ENCODE data around the gene PDGFD.

Gene PDGFD

GRCh38 chr11:104104664-104105063 lies 59.3 kb downstream of the PDGFD start:
- Histone ChIP-seq H3K27me3 (ENCODE audit: insufficient read depth, low read depth, severe bottlenecking) (no peaks in the 10 kb centered on the region), H3K36me3 (no peaks in the 10 kb centered on the region), H3K4me3 (ENCODE audit: low read depth, low read length) (no peak overlapping the region), H3K9me3 (ENCODE audit: severe bottlenecking) (no peaks in the 10 kb centered on the region), H3K27ac (no peak overlapping the region)
- no peak for DNase-seq
- TF ChIP-seq, protein P1, sequence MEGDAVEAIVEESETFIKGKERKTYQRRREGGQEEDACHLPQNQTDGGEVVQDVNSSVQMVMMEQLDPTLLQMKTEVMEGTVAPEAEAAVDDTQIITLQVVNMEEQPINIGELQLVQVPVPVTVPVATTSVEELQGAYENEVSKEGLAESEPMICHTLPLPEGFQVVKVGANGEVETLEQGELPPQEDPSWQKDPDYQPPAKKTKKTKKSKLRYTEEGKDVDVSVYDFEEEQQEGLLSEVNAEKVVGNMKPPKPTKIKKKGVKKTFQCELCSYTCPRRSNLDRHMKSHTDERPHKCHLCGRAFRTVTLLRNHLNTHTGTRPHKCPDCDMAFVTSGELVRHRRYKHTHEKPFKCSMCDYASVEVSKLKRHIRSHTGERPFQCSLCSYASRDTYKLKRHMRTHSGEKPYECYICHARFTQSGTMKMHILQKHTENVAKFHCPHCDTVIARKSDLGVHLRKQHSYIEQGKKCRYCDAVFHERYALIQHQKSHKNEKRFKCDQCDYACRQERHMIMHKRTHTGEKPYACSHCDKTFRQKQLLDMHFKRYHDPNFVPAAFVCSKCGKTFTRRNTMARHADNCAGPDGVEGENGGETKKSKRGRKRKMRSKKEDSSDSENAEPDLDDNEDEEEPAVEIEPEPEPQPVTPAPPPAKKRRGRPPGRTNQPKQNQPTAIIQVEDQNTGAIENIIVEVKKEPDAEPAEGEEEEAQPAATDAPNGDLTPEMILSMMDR (IDR thresholded peaks at IDR 0.05; ENCODE audit: low read depth, low read length), result no peak

DNA sequence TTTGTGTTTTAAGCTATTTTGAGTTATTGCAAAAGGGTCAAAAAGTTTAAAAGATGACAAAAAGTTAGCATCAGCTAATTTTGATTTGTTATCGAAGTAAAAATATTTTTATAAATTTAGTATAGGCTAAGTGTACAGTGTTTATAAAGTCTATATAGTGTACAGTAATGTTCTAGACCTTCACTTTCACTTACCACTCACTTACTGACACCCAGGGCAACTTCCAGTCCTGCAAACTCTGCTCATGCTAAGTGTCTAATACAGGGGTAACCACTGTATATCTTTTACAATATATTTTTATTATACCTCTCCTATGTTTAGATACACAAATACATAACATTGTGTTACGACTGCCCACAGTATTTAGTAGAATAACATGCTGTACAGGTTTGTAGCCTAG lies 59.7 kb downstream of the PDGFD start:
- no peak overlapping the region for H3K4me3 ChIP-seq (ENCODE audit: low read depth, low read length)
- no peaks in the 10 kb centered on the region for H3K36me3 ChIP-seq
- TF ChIP-seq, protein P1 (IDR thresholded peaks at IDR 0.05; ENCODE audit: low read depth, low read length), result no peak
- H3K9me3 ChIP-seq (ENCODE audit: severe bottlenecking), result no peaks in the 10 kb centered on the region
- H3K27me3 ChIP-seq (ENCODE audit: insufficient read depth, low read depth, severe bottlenecking), result no peaks in the 10 kb centered on the region
- H3K27ac ChIP-seq, result no peak overlapping the region
- no peak for DNase-seq

GRCh38 chr11:104098555-104098954 lies 65.4 kb downstream of the PDGFD start:
- H3K27ac ChIP-seq, result no peak overlapping the region
- no peaks in the 10 kb centered on the region for H3K9me3 ChIP-seq (ENCODE audit: severe bottlenecking)
- DNase-seq, result no peak
- TF ChIP-seq, protein P1 (IDR thresholded peaks at IDR 0.05; ENCODE audit: low read depth, low read length), result no peak
- H3K36me3 ChIP-seq, result no peaks in the 10 kb centered on the region
- H3K4me3 ChIP-seq (ENCODE audit: low read depth, low read length), result no peak overlapping the region
- H3K27me3 ChIP-seq (ENCODE audit: insufficient read depth, low read depth, severe bottlenecking), result no peaks in the 10 kb centered on the region

DNA sequence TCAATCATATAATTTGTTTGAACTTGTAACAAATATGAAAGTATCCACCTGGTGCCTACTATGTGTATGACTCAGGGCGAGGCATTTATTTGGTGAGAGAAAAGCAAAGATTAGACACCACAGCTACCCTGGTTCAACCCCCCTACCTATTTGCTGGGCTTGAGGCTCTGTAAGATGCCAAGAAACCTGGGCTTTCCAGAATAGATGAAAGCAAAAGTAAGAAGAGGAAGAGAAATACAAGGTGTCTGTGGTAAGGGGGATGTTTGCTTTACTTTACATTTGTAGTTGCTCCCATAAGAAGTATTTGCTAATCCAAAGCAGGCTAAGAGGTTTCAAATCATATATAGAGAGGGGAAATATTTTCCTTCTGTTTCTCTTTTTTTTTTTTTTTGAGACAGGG lies 65.8 kb downstream of the PDGFD start:
- no peaks in the 10 kb centered on the region for H3K27me3 ChIP-seq (ENCODE audit: insufficient read depth, low read depth, severe bottlenecking)
- no peak for DNase-seq
- no peak overlapping the region for H3K27ac ChIP-seq
- TF ChIP-seq, protein P1 (IDR thresholded peaks at IDR 0.05; ENCODE audit: low read depth, low read length), result no peak
- no peaks in the 10 kb centered on the region for H3K9me3 ChIP-seq (ENCODE audit: severe bottlenecking)
- H3K4me3 ChIP-seq (ENCODE audit: low read depth, low read length), result no peak overlapping the region
- no peaks in the 10 kb centered on the region for H3K36me3 ChIP-seq

- no peak overlapping the region for H3K27ac ChIP-seq
- no peak for DNase-seq
- no peaks in the 10 kb centered on the region for H3K36me3 ChIP-seq
- TF ChIP-seq, protein P1 (IDR thresholded peaks at IDR 0.05; ENCODE audit: low read depth, low read length), result no peak
- no peak overlapping the region for H3K4me3 ChIP-seq (ENCODE audit: low read depth, low read length)
- no peaks in the 10 kb centered on the region for H3K27me3 ChIP-seq (ENCODE audit: insufficient read depth, low read depth, severe bottlenecking)
- no peaks in the 10 kb centered on the region for H3K9me3 ChIP-seq (ENCODE audit: severe bottlenecking)
Measured at GRCh38 chr11:104096900-104097299, 67.0 kb downstream of the PDGFD start.

DNA sequence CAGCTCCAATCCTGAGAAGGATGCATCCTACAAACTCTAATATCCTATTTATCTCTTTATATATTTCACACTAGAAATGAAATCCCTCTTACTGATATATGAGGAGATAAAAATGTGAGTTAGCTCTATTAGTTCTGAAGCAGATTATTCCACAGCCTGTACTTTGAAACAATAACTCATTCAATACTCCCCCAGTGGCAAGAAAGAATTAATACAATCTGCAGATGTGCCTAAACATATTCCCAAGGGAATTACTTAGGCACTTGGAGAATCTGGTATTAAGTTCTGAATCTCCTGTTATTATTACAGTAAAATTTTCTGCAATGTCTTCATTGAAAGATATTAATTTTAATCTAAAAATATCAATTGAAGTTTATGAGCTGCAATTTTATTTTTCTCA lies 68.2 kb downstream of the PDGFD start:
- Histone ChIP-seq H3K36me3 (no peaks in the 10 kb centered on the region), H3K27me3 (ENCODE audit: insufficient read depth, low read depth, severe bottlenecking) (no peaks in the 10 kb centered on the region), H3K9me3 (ENCODE audit: severe bottlenecking) (no peaks in the 10 kb centered on the region), H3K27ac (no peak overlapping the region), H3K4me3 (ENCODE audit: low read depth, low read length) (no peak overlapping the region)
- TF ChIP-seq, protein P1 (IDR thresholded peaks at IDR 0.05; ENCODE audit: low read depth, low read length), result no peak
- no peak for DNase-seq

Measured in WERI-Rb-1 (cell line).